Measurements from ENCODE around the gene CYP26B1.

GRCh38 chr2:72141032-72141645 is 6.5 kb downstream of the CYP26B1 start:
- TF ChIP-seq CTCF (IDR thresholded peaks at IDR 0.05; ENCODE audit: low read length) = no peak
- TF ChIP-seq EZH2 (optimal IDR thresholded peaks at IDR 0.05; ENCODE audit: low read depth, low read length) = no peak
- no peak for TF ChIP-seq EZH2phosphoT487 (IDR thresholded peaks at IDR 0.05; ENCODE audit: low read length)

Data from MM.1S (cell line).